ENCODE data around the gene RFX1.

The RFX1 gene

DNA sequence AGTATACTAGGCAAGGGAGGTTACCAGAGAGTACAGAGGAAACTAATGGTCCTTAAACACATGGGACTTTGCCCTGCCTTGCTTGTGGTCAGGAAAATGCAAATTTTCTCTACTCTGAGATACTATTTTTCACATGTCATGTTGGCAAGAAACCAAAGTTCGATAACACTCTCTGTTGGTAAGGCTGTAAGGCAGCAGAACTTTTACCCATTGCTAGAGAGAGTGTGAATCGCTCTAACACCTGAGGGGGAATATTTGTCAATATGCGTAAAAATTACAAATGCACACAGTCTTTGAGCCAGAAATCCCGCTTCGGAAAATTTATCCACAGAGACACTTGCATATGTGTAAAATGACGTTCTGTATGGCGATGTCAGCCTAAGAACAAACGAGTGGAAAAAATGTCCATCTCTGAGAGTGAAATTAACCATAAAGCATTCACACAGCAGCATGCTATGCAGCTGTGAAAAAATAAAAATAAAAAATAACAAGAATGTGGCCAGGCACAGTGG is 9.5 kb upstream of the RFX1 start:
- TF ChIP-seq GATA1 (IDR thresholded peaks at IDR 0.05; ENCODE audit: low read depth, low read length) (no peak), POLR2A (IDR thresholded peaks at IDR 0.05; ENCODE audit: low read length) (no peak)
- peak; percentile 79 to 81 for DNase-seq

DNA sequence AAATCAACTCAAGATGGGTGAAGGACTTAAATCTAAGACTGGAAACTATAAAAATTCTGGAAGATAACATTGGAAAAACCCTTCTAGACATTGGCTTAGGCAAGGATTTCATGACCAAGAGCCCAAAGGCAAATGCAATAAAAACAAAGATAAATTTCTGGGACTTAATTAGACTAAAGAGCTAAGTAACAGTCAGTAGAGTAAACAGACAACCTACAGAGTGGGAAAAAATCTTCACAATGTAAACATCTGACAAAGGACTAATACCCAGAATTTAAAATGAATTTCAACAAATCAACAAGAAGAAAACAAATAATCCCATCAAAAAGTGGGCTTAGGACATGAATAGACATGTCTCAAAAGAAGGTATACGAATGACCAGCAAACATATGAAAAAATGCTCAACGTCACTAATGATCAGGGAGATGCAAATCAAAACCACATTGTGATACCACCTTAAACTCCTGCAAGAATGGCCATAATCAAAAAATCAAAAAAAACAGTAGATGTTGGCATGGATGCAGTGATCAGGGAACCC is 6.3 kb upstream of the RFX1 start:
- no peak for DNase-seq
- no peak for TF ChIP-seq POLR2A (IDR thresholded peaks at IDR 0.05; ENCODE audit: low read length)
- no peak for TF ChIP-seq GATA1 (IDR thresholded peaks at IDR 0.05; ENCODE audit: low read depth, low read length)

DNA sequence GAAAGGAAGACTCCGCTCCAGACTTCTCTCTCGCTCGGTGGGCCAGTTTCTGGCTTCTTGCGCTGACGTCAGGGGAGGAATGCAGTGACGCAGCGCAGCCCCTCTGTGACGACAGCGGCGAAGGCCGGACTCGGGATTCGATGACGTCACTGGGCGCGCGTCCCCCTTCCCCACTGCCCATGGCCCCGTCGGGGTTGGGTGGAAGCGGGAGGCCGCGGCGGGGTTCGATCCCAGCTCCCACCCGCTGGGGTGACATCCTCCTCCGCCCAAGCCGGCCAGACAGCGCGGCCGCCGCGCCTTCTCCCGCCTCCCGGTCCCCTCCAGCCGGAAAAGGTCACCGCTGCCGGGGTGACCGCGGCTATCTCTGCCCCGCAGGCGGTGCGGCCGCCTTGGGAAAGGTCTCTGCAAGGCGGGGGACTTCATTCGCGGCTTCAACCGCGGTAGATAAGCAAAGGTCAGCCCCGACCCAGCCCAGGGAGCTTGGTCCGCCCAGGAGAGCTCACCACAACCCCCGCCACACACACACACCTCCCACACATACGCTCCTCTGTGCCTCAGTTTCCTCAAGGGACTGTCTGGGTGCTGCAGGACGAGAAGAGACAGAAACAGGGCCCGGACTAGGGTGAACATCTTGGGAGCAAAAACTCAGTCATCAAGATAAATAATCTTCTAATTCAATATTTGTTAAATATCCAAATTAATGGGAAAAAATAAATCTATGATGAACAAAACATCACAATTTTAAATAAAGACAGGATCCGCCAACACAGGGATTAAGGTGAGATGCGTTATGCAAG is 844 bp upstream of the RFX1 start:
- TF ChIP-seq POLR2A (IDR thresholded peaks at IDR 0.05; ENCODE audit: low read length) = peak; percentile 83
- TF ChIP-seq GATA1 (IDR thresholded peaks at IDR 0.05; ENCODE audit: low read depth, low read length) = peak; percentile 71
- DNase-seq = peak; percentile 96 to 97

DNA sequence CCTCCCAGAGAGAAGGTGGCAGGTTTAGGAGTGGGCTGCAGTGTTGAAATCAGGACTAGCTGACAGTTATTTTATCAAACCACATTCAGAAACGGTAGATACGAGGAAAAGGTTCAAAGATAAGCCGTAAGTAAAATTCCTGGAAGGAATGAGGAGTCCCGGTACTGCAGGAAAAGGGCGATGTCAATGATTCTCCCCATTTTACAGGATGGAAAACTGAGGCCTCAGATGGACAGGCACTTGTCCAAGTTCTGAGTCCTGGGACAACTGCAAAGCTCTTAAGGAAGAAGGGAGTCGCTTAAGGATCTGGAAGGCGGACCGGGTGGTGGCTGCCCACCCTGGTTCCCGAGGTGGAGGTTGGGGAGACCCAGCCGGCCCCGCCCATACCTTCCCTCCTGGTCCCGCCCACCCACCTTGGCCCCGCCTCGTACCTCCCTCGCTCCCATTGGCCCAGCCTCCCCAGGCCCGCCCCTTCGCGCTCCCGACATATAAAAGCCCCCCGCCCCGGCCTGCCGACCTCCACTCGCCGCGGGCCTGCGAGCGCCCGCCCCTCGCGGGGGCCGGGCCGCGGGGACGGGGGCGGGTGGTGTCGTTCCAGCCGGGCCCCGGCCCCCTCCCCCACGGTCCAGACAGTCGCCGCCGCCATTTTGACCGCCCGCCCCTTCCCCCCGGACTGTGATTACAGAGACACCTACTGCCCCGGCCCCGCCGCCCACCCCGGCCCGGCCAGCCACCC is 603 bp downstream of the RFX1 start:
- TF ChIP-seq POLR2A (IDR thresholded peaks at IDR 0.05; ENCODE audit: low read length) = no peak
- no peak for TF ChIP-seq GATA1 (IDR thresholded peaks at IDR 0.05; ENCODE audit: low read depth, low read length)
- peak; percentile 88 to 91 for DNase-seq

DNA sequence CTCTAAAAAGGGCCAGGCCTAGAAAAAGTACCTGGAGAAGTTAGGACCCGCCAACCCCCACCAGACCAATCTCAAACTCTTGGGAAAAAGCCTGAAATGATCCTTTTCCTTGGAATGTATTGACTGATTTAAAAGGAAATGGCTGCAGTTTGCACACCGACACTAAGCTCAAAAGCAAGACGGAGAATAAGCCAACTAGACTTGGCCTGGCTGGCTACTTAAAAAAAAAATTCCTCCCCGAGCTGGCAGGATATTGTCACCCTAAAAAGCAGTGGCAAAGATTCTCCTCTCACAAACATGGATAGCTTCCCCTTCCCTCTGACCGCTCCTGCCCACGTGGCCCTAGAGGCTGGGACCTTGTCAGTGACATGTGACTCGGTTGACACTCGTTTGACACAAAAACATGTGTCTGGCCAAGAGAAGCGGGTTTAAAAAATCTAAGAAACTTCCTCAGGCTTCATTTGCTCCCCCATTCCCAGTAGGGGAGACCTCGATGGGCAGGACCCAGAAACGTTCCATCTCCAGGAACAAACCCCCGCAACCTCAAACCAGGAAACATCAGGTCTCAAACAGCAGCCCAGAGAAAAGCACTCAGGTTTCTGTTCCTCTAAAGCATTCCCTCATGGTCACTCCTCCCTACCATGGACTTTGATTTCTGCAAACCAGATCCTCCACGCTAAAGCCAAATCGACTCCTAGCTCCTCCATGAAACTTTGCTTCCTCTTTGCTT is 1.3 kb downstream of the RFX1 start:
- TF ChIP-seq POLR2A (IDR thresholded peaks at IDR 0.05; ENCODE audit: low read length) = no peak
- no peak for TF ChIP-seq GATA1 (IDR thresholded peaks at IDR 0.05; ENCODE audit: low read depth, low read length)
- DNase-seq = peak; percentile 42 to 49

DNA sequence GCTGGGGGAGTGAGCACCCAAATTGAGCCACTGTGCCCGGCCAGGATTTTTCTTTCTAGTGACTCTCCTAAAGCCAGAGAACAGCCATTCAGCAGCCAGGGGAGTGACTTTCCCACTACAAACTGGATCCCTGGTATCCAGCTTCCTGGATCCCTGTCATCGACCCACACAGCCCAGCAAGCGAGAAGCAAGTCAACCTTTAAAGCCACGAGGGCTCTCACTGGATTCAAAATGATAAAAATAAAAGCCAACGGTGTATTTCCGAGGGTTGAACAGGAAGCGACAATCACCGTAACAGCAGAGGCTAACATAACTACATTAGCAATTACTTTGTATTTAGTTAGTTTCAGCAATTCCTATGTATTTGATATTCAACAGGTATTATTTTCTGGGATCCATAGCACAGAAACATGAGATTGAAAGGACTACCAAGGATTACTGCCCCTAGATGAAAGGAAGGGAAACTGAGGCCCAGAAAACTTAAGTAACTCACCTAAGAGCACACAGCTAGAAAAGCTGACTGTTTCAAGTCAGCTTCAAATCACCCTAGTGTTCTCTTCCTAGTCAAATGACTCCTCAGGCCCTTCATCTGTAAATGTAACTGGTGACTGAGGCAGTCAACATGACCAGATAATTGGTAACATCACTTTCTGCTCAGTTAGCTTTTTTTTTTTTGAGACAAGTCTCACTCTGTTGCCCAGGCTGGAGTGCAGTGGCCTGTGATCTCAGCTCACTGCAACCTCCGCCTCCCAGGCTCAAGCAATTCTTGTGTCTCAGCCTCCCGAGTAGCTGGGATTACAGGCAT is 2.7 kb downstream of the RFX1 start:
- no peak for DNase-seq
- TF ChIP-seq POLR2A (IDR thresholded peaks at IDR 0.05; ENCODE audit: low read length) (no peak), GATA1 (IDR thresholded peaks at IDR 0.05; ENCODE audit: low read depth, low read length) (no peak)

DNA sequence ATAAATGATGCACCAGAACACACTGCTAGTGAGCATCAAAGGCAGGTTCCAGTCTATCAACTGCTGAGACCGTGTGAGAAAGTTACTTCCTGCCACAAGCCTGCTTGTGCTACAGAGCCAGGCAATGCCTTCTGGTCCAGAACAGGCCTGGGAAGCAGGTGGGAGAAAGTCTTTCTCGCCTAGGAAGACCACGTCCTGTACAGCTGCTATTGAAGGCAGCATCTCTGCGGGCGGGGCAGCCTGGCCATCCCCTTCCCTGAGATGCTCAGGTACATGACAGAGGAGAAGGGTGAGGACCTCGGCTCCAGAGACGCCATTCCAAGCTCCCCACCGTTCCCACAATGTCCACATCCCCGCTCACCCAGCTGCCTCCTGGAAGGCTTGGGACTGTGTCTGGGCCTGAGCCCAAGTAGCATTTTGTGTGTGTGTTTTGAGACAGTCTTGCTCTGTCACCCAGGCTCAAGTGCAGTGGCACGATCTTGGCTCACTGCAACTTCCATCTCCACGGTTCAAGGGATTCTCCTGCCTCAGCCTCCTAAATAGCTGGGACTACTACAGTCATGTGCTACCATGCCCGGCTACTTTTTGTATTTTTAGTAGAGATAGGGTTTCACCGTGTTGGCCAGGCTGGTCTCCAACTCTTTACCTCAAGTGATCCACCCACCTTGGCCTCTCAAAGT is 3.4 kb downstream of the RFX1 start:
- no peak for DNase-seq
- no peak for TF ChIP-seq GATA1 (IDR thresholded peaks at IDR 0.05; ENCODE audit: low read depth, low read length)
- no peak for TF ChIP-seq POLR2A (IDR thresholded peaks at IDR 0.05; ENCODE audit: low read length)

DNA sequence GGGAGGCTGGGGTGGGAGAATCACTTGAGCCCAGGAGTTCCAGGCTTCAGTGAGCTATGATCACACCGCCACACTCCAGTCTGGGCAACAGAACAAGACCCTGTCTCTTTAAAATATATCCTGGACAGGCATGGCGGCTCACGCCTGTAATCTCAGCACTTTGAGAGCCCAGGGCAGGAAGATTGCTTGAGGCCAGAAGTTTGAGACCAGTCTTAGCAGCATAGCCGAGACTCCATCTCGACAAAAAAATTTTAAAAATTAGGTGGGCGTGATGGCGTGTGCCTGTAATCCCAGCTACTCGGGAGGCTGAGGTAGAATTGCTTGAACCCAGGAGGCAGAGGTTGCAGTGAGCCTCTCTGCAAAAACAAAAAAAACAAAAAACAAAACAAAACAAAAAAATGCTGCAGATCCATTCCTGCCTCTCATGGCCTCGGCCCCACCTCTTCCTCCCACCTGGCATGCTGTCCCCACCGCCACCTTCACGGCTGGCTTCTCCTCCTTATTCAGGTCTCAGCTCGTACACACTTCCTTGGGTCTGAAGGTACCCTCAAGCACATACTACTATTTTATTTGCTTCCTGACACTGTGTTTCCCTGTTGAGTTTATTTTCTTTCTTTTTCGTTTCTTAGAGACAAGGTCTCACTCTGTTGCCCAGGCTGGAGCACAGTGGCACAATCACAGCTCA is 5.3 kb downstream of the RFX1 start:
- no peak for DNase-seq
- TF ChIP-seq POLR2A (IDR thresholded peaks at IDR 0.05; ENCODE audit: low read length) (no peak), GATA1 (IDR thresholded peaks at IDR 0.05; ENCODE audit: low read depth, low read length) (no peak)

DNA sequence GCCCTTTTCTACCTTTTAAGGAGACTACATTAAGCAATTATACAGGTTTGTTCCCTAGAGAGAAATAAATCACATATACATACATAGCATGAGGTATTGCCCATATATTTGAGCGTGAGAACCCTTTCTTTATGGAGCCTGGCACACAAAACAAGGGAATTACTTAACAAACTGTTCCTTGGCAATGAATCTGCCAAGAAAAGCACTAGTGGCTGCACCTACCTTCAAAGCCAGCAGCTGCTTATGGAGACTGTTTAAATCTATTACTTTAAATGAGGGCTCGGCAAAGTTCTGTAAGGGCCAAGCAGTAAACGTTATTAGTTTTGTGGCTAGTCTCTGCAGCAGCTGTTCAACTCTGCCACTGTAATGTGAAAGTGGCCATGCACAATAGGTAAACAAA is 7.0 kb downstream of the RFX1 start:
- no peak for DNase-seq
- TF ChIP-seq GATA1 (IDR thresholded peaks at IDR 0.05; ENCODE audit: low read depth, low read length) (no peak), POLR2A (IDR thresholded peaks at IDR 0.05; ENCODE audit: low read length) (no peak)

DNA sequence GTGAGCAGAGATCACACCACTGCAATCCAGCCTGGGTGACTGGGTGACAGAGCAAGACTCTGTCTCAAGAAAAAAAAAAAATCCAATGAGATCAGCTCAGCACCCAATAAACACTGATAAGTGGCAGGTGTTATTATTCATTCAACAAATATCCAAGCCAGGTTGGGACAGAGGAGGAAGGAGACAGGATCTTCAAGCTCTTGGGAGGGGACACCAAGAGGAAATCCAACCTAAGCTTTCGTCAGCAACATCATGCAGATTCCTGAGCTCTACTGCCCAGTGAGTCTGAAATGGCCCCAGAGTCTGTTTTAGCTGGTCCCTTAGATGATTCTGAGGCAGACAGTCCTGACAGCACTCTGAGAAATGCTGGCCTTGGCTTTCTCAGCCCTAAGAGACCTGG is 7.7 kb downstream of the RFX1 start:
- no peak for DNase-seq
- TF ChIP-seq GATA1 (IDR thresholded peaks at IDR 0.05; ENCODE audit: low read depth, low read length) (no peak), POLR2A (IDR thresholded peaks at IDR 0.05; ENCODE audit: low read length) (no peak)

DNA sequence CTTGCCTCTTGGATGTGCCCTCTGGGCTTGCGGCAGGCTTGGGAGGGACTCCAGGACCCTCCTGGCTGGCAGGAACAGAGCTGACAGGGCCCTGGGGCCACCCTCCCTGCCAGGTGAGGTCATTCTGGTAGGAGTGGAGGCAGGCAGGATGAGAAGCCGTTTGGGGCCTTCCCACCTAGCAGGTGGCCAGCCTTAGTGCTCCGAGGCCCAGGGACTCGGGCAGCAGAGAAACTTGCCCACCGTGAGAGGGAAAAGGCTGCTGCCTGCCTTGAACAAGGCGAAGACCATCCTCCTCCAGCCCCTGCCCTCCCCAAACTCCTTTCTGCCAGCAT is 8.5 kb downstream of the RFX1 start:
- TF ChIP-seq GATA1 (IDR thresholded peaks at IDR 0.05; ENCODE audit: low read depth, low read length) (no peak), POLR2A (IDR thresholded peaks at IDR 0.05; ENCODE audit: low read length) (no peak)
- no peak for DNase-seq

DNA sequence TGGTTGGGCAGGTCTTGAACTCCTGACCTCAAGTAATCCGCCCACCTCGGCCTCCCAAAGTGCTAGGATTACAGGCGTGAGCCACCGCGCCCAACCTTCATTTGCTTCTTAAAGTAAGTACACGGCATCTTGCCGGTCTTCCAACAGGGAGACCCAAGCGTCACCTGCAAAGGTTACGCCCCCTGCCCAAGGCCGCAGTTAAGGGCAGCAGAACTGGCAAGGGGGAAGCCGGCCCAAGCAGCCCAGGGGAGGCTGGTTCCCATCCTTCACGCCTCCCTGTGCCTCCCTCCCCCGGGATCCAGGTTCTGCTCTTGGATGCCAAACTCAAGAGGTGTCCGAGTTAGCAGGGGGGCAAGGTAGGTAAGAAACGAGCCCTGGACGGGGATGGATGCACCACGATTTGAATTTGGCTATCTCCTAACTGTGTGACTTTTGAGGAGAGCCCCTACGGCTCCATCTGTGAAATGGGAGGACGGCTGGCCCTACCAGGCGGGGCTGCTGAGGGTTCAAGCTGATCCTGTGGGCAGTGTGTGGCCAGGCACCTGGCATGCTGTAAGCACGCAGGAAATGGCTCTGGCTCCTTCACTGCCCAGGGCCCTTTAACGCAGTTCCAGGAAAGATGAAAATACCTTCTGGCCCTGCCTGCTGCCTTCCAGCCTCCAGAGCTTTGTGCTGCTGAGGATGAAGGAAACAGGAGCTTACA is 9.0 kb downstream of the RFX1 start:
- TF ChIP-seq POLR2A (IDR thresholded peaks at IDR 0.05; ENCODE audit: low read length) = no peak
- TF ChIP-seq GATA1 (IDR thresholded peaks at IDR 0.05; ENCODE audit: low read depth, low read length) = no peak
- DNase-seq = no peak

Measured in erythroblast (primary cell).